ENCODE data around the gene BRD3OS. TPM values are rescaled to one million over a fixed set of nuclear protein-coding genes. Genes with fewer than 3 reads are reported as not detected.

BRD3OS gene
- total and polyA plus RNA-seq, 9 donors = 7.8 to 10.5 (median 9.6) TPM

GRCh38 chr9:134034215-134035040 lies 9.1 kb downstream of the BRD3OS start:
- DNase-seq = no peak
- Histone ChIP-seq H3K27ac (ENCODE audit: low read length) (no peak overlapping the region), H3K27me3 (ENCODE audit: control insufficient read depth, insufficient read depth, low read length) (no peaks in the 10 kb centered on the region), H3K4me3 (ENCODE audit: low read length) (no peak overlapping the region), H3K4me1 (ENCODE audit: control insufficient read depth, insufficient read depth, low read length) (peaks cover 4% of the 10 kb centered on the region), H3K9me3 (replicated peaks; ENCODE audit: control insufficient read depth, low read depth, low read length) (peaks cover 3% of the 10 kb centered on the region), H3K36me3 (ENCODE audit: control insufficient read depth, insufficient read depth, low read length) (peaks cover 80% of the 10 kb centered on the region)
- 91% methylated on average over 18 of the region's 19 CpGs for WGBS (ENCODE audit: insufficient coverage)

DNA sequence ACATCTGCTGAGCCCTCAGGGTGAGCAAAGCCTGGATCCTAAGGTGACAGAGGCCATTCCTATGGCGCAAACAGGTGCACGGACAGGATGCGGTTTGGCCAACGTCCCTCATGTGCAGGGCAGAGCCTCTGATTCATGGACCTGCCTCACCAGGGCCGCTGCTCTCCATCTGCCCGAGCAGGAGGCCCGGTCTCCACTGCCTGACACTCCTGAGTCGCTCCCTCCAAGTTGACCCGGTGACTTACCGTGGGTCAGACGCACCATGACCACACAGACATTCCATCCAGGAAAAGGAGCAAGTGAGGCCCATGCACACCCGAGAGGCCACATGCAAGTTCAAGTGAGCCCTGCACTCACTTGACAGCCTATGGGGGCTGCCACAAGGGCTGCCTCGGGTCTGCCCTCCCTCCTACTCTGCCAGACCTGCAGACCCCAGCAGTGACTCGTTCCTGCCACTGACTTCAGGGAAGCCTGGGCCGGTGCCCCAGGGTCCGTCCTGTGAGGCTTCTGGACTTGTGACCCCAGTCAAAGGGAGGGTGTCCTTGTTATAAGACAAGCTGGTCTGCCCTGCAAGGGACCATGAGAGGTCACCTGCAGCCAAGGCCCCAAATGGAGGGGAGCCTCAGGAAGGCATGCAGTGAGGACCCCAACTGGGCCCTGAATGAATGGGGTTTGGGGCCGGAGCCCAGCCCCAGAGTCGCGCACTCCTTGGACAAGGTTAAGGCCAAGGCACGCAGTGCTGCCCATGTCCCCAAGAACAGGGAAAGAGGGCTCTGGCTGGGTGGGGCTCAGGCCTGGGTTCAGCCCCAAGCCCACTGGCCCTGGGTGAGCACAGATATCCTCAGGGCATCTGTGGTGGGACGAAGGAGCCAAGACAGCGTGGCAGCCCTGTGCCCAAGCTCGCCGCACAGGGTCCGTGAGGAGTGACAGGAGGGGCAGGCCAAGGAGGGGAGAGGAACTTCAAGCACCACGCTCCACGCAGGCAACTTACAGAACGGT lies 10.1 kb downstream of the BRD3OS start:
- Histone ChIP-seq H3K9me3 (replicated peaks; ENCODE audit: control insufficient read depth, low read depth, low read length) (peaks cover 3% of the 10 kb centered on the region), H3K4me3 (ENCODE audit: low read length) (no peak overlapping the region), H3K27ac (ENCODE audit: low read length) (no peak overlapping the region), H3K4me1 (ENCODE audit: control insufficient read depth, insufficient read depth, low read length) (peaks cover 13% of the 10 kb centered on the region), H3K27me3 (ENCODE audit: control insufficient read depth, insufficient read depth, low read length) (no peaks in the 10 kb centered on the region), H3K36me3 (ENCODE audit: control insufficient read depth, insufficient read depth, low read length) (peaks cover 81% of the 10 kb centered on the region)
- 93% methylated on average over 25 of the region's 28 CpGs for WGBS (ENCODE audit: insufficient coverage)
- no peak for DNase-seq

- peaks cover 21% of the 10 kb centered on the region for H3K4me1 ChIP-seq (ENCODE audit: control insufficient read depth, insufficient read depth, low read length)
- WGBS (ENCODE audit: insufficient coverage) = 96% methylated on average over 11 of the region's 16 CpGs
Observed at GRCh38 chr9:134036130-134036529, 10.8 kb downstream of the BRD3OS start.

DNA sequence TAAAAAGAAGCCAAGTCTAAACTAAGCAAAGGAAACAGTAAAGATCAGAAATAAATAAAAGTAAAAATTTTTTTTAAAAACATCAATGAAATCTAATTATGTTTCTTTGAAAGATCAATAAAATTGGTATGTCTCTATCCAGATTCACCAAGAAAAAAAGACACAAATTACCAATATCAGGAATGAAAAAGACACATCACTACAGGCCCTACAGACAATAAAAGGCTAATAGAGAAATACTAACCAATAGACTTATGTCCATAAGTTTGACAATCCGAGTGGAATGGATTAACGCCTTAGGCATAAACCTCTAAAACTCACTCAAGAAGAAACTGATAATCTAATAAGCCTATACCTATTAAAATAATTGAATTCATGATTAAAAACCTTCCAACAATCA lies 12.4 kb downstream of the BRD3OS start:
- DNase-seq = no peak
- no peaks in the 10 kb centered on the region for H3K27me3 ChIP-seq (ENCODE audit: control insufficient read depth, insufficient read depth, low read length)
- no CpG with 5 or more reads among the region's 2 CpGs for WGBS (ENCODE audit: insufficient coverage)
- peaks cover 3% of the 10 kb centered on the region for H3K9me3 ChIP-seq (replicated peaks; ENCODE audit: control insufficient read depth, low read depth, low read length)
- peaks cover 32% of the 10 kb centered on the region for H3K4me1 ChIP-seq (ENCODE audit: control insufficient read depth, insufficient read depth, low read length)
- no peak overlapping the region for H3K27ac ChIP-seq (ENCODE audit: low read length)
- no peak overlapping the region for H3K4me3 ChIP-seq (ENCODE audit: low read length)
- H3K36me3 ChIP-seq (ENCODE audit: control insufficient read depth, insufficient read depth, low read length) = peaks cover 80% of the 10 kb centered on the region

More at GRCh38 chr9:134036130-134036529, 10.8 kb downstream of the BRD3OS start:
- no peak overlapping the region for H3K4me3 ChIP-seq (ENCODE audit: low read length)
- DNase-seq = no peak
- H3K36me3 ChIP-seq (ENCODE audit: control insufficient read depth, insufficient read depth, low read length) = peaks cover 78% of the 10 kb centered on the region
- H3K27me3 ChIP-seq (ENCODE audit: control insufficient read depth, insufficient read depth, low read length) = no peaks in the 10 kb centered on the region
- peaks cover 3% of the 10 kb centered on the region for H3K9me3 ChIP-seq (replicated peaks; ENCODE audit: control insufficient read depth, low read depth, low read length)
- H3K27ac ChIP-seq (ENCODE audit: low read length) = no peak overlapping the region

DNA sequence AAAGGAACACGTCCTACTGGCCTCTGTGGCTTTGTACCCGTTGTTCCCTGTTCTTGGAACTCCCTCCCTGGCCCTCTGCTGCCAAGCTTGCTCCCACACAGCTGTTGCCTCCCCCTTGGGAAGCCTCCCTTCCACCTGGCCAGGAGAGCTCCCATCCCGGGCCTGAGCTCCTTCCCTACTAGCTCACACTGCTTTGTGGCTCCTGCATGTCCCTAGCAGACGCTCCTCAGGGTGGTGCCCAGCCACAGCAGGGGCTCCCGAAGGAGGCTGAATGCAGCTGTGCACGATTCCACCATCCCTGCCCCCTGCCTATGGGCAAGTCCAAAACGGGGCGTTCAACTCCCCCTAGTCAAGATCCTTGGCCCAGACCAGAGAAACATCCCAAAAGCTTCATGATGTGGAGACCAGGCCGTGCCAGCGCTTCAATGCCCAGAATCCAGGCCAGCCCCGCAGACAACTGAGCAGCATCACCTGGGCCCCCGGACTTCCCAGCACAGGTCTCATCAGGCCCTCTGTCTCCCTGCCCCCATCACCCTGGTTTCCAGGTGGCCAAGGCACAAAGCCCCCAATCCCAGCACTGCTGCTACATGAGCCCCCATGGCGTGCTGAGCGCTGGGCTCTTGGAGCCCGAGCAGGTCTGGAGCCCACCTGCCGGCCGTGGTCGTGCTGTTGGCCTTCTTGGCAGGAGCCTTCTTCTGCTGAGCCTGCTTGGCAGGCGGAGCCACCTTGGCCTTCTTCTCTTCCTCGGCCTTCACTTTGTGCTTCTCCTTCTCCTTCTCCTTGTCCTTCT lies 14.3 kb downstream of the BRD3OS start:
- Histone ChIP-seq H3K4me3 (ENCODE audit: low read length) (no peak overlapping the region), H3K9me3 (replicated peaks; ENCODE audit: control insufficient read depth, low read depth, low read length) (peaks cover 3% of the 10 kb centered on the region), H3K27ac (ENCODE audit: low read length) (peak overlapping the region; percentile 63), H3K27me3 (ENCODE audit: control insufficient read depth, insufficient read depth, low read length) (no peaks in the 10 kb centered on the region), H3K36me3 (ENCODE audit: control insufficient read depth, insufficient read depth, low read length) (peaks cover 79% of the 10 kb centered on the region), H3K4me1 (ENCODE audit: control insufficient read depth, insufficient read depth, low read length) (peaks cover 32% of the 10 kb centered on the region)
- 93% methylated on average over 19 of the region's 20 CpGs for WGBS (ENCODE audit: insufficient coverage)
- DNase-seq = no peak

DNA sequence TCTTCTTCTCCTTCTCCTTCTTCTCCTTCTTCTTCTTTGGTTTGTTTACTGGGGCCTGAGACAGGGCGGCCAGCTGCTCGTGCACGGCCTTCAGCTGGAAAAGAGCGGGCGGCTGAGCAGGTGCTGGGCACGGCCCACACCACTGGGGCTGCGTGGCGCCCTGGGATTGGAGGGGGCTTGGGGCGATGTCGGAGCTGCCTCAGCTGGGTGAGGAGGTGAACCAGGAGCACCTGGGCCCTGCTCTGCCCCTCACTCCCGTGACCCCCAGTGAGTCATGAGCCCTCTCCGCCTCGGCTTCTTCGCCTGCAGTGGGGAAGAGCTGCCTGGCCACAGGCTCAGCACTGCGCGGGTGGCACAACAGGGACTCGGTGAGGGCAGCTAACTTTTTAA lies 14.9 kb downstream of the BRD3OS start:
- H3K27me3 ChIP-seq (ENCODE audit: control insufficient read depth, insufficient read depth, low read length) = no peaks in the 10 kb centered on the region
- peak overlapping the region; percentile 47 for H3K27ac ChIP-seq (ENCODE audit: low read length)
- WGBS (ENCODE audit: insufficient coverage) = 87% methylated on average over 9 of the region's 17 CpGs
- H3K4me1 ChIP-seq (ENCODE audit: control insufficient read depth, insufficient read depth, low read length) = peaks cover 32% of the 10 kb centered on the region
- H3K36me3 ChIP-seq (ENCODE audit: control insufficient read depth, insufficient read depth, low read length) = peaks cover 79% of the 10 kb centered on the region
- no peak overlapping the region for H3K4me3 ChIP-seq (ENCODE audit: low read length)
- no peak for DNase-seq
- H3K9me3 ChIP-seq (replicated peaks; ENCODE audit: control insufficient read depth, low read depth, low read length) = peaks cover 3% of the 10 kb centered on the region

- no peaks in the 10 kb centered on the region for H3K27me3 ChIP-seq (ENCODE audit: control insufficient read depth, insufficient read depth, low read length)
- WGBS (ENCODE audit: insufficient coverage) = 57% methylated on average over 21 of the region's 21 CpGs
- H3K27ac ChIP-seq (ENCODE audit: low read length) = peak overlapping the region; percentile 47
- H3K9me3 ChIP-seq (replicated peaks; ENCODE audit: control insufficient read depth, low read depth, low read length) = peaks cover 3% of the 10 kb centered on the region
- H3K36me3 ChIP-seq (ENCODE audit: control insufficient read depth, insufficient read depth, low read length) = peaks cover 79% of the 10 kb centered on the region
- H3K4me3 ChIP-seq (ENCODE audit: low read length) = no peak overlapping the region
- DNase-seq = no peak
- H3K4me1 ChIP-seq (ENCODE audit: control insufficient read depth, insufficient read depth, low read length) = peaks cover 32% of the 10 kb centered on the region
Observed at GRCh38 chr9:134040781-134041648, 15.7 kb downstream of the BRD3OS start.

- Histone ChIP-seq H3K27me3 (ENCODE audit: control insufficient read depth, insufficient read depth, low read length) (no peaks in the 10 kb centered on the region), H3K27ac (ENCODE audit: low read length) (no peak overlapping the region), H3K9me3 (replicated peaks; ENCODE audit: control insufficient read depth, low read depth, low read length) (peaks cover 3% of the 10 kb centered on the region), H3K4me1 (ENCODE audit: control insufficient read depth, insufficient read depth, low read length) (peaks cover 32% of the 10 kb centered on the region), H3K4me3 (ENCODE audit: low read length) (no peak overlapping the region), H3K36me3 (ENCODE audit: control insufficient read depth, insufficient read depth, low read length) (peaks cover 79% of the 10 kb centered on the region)
- 89% methylated on average over 16 of the region's 16 CpGs for WGBS (ENCODE audit: insufficient coverage)
- DNase-seq = no peak
Observed at GRCh38 chr9:134041649-134041962, 16.3 kb downstream of the BRD3OS start.

DNA sequence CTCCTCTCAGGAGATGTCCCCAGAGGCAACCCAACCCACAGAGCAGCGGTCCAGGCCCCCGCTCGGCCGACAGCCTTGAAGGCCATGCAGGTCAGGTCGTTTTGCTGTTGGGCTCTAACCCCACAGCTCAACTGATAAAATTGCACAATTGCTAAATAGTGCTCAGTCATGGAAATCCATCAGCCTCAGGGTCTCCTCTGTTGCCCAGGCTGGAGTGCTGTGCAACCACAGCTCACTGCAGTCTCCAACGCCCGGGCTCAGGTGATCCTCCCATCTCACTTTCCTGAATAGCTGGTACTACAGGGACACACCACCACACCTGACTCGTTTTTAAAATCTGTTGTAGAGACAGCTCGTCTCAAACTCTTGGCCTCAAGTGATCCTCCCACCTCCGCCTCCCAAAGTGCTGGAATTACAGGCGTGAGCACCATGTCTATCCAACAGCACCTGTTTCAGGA lies 18.3 kb downstream of the BRD3OS start:
- peaks cover 32% of the 10 kb centered on the region for H3K4me1 ChIP-seq (ENCODE audit: control insufficient read depth, insufficient read depth, low read length)
- H3K4me3 ChIP-seq (ENCODE audit: low read length) = no peak overlapping the region
- WGBS (ENCODE audit: insufficient coverage) = 78% methylated on average over 11 of the region's 11 CpGs
- no peaks in the 10 kb centered on the region for H3K27me3 ChIP-seq (ENCODE audit: control insufficient read depth, insufficient read depth, low read length)
- DNase-seq = no peak
- H3K36me3 ChIP-seq (ENCODE audit: control insufficient read depth, insufficient read depth, low read length) = peaks cover 91% of the 10 kb centered on the region
- H3K27ac ChIP-seq (ENCODE audit: low read length) = no peak overlapping the region
- H3K9me3 ChIP-seq (replicated peaks; ENCODE audit: control insufficient read depth, low read depth, low read length) = peaks cover 3% of the 10 kb centered on the region

All from muscle of leg (tissue), 11 donors.